ENCODE data around the gene SH3BP2. TPM values are rescaled to one million over a fixed set of nuclear protein-coding genes. Genes with fewer than 3 reads are reported as not detected.

The SH3BP2 gene
- total RNA-seq, 4 donors from 2014 or later, result 29.6 to 43.5 (median 36.7) TPM

DNA sequence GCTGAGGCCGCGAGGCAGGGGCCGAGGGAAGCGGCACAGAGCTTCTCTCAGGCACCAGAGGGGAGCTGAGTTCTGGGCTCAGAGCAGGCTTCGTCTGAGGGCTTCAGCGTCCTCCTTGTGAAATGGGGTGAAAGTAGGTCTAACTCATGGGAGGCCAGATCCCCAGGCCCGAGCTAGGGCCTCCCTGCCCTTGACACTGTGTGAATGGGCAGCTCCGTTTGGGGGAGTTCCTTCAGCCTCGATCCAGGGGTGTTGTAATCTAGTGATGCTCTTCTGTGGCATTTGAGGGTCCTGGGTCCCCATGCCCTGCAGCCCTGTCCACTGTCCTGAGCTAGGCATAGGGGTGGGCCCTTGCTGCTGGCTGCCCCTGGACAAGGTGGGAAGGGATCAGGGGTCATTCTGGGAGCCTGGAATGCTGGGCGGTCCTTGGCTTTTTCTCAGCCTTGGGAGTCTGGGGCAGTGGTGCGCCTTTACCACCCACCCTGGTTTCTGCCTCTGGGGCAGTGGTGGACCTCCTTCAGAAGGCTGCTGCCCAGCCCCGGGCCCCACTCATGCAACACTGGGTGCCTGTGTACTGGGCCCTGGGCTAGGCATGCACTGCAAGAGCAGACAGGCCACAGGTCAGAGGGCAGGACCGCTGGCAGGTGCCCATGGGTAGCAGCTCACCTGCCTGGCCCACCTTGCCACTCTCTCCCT lies 4.1 kb downstream of the SH3BP2 start:
- Histone ChIP-seq H3K4me3 (replicated peaks in 1 of 3) (no peak overlapping the region), H3K27ac (peak overlapping the region; percentile 10 to 81 (median 70)), H3K27me3 (no peaks in the 10 kb centered on the region), H3K4me1 (peaks cover 79 to 95% of the 10 kb centered on the region in 2 donors), H3K36me3 (no peaks in the 10 kb centered on the region), H3K9me3 (no peaks in the 10 kb centered on the region)
- no peak for DNase-seq
- intact Hi-C loops (cut with DNase I), result no loop called here
- TF ChIP-seq POLR2A (IDR thresholded peaks at IDR 0.05), result no peak
- TF ChIP-seq, protein P1, sequence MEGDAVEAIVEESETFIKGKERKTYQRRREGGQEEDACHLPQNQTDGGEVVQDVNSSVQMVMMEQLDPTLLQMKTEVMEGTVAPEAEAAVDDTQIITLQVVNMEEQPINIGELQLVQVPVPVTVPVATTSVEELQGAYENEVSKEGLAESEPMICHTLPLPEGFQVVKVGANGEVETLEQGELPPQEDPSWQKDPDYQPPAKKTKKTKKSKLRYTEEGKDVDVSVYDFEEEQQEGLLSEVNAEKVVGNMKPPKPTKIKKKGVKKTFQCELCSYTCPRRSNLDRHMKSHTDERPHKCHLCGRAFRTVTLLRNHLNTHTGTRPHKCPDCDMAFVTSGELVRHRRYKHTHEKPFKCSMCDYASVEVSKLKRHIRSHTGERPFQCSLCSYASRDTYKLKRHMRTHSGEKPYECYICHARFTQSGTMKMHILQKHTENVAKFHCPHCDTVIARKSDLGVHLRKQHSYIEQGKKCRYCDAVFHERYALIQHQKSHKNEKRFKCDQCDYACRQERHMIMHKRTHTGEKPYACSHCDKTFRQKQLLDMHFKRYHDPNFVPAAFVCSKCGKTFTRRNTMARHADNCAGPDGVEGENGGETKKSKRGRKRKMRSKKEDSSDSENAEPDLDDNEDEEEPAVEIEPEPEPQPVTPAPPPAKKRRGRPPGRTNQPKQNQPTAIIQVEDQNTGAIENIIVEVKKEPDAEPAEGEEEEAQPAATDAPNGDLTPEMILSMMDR (IDR thresholded peaks at IDR 0.05), result no peak
- WGBS, 2 donors, result 78% methylated on average over 12 of the region's 13 CpGs; no CpG with 5 or more reads in 1 of the 2 donors

DNA sequence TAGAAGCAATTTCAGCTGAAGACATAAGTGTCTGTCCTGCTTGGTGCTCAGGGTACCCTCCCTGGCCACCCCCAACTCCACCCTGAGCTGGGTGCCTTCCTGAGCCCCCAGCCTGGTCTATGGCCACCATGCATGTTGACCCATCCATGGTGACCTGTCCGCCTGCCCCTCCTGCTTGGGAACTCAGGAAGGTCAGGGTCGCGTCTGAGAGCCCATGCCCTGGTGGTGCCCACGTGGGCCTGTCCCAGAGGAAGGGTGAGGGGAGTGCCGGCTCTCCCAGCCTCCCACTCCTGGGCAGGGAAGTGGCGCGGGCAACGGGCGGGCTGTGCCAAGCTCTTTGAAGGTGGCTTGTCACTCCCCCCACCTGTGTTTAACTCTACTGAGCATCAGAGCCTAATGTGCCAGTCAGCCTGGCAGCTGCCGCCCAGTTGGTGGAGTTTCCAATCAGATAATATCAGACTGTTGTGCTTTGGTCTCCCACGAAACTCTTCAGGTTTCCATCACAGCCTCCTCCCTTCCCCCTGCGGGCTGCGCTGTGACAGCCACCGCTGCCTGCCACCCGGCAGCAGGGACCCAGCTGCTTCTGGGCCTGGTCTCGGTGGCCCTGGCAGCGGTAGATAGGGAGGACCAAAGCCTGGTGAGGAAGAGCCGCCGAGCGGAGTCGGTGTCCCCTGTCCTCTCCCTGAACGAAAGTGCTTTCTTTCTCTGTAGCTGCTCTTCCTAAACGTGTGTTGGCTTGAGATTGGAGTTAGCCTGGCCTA lies 4.8 kb downstream of the SH3BP2 start:
- TF ChIP-seq, protein P1 (IDR thresholded peaks at IDR 0.05), result no peak
- TF ChIP-seq POLR2A (IDR thresholded peaks at IDR 0.05), result no peak
- H3K4me3 ChIP-seq (replicated peaks in 1 of 3), result no peak overlapping the region
- H3K27ac ChIP-seq, result peak overlapping the region; percentile 11 to 81 (median 75)
- intact Hi-C loops (cut with DNase I), result no loop called here
- 57 to 75% methylated on average over 3 to 13 of the region's 23 CpGs for WGBS, 2 donors
- no peaks in the 10 kb centered on the region for H3K36me3 ChIP-seq
- H3K9me3 ChIP-seq, result no peaks in the 10 kb centered on the region
- H3K27me3 ChIP-seq, result no peaks in the 10 kb centered on the region
- peak; percentile 44 to 60 for DNase-seq
- H3K4me1 ChIP-seq, result peaks cover 79 to 89% of the 10 kb centered on the region in 2 donors

DNA sequence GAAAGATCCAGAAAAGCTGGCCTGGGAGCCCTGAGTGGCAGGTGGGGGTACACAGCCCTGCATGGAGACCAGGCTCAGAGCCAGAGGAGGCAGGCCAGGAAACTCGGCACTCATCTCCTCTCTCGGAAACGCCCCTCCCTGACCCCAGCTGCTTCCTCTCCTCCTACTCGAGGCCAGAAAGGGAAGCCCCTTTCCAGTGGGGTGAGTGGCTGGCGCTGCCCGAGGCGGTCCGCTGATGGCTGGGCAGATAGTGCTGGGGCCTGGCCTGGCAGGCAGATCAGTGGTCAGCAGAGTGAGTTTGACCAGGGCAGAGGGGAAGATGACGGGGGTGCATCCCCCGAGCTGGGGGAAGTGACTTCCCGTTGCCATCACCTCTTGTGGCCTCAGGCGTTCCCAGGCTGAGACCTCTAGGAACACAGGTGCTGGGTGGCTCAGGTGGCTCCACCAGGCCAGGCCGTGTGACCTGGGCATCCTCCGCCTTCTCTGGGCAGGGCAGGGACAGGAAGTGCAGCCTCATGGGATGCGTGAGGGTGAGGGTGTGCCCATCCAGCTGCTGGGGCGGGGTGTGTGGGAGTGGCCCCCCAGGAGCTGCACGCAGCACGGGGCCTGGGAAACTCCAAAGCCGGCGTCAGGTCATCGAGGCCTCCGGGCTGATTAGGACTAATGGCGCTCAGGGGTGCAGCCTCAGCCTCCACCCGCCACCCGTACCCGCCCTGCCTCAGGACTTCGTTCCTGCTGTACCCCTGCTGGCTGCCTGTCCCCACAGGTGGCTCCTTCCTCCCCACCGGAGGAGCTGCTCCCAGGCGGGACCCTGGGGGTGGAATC lies 5.7 kb downstream of the SH3BP2 start:
- TF ChIP-seq POLR2A (IDR thresholded peaks at IDR 0.05), result no peak
- TF ChIP-seq, protein P1 (IDR thresholded peaks at IDR 0.05), result no peak
- Histone ChIP-seq H3K36me3 (no peaks in the 10 kb centered on the region), H3K4me3 (replicated peaks in 1 of 3) (no peak overlapping the region), H3K4me1 (peaks cover 79 to 85% of the 10 kb centered on the region in 2 donors), H3K9me3 (no peaks in the 10 kb centered on the region), H3K27me3 (no peaks in the 10 kb centered on the region), H3K27ac (peak overlapping the region; percentile 11 to 81 (median 75))
- intact Hi-C loops (cut with DNase I), result no loop called here
- WGBS, 2 donors, result 31 to 68% methylated on average over 5 to 10 of the region's 29 CpGs
- peak; percentile 64 to 65 for DNase-seq

DNA sequence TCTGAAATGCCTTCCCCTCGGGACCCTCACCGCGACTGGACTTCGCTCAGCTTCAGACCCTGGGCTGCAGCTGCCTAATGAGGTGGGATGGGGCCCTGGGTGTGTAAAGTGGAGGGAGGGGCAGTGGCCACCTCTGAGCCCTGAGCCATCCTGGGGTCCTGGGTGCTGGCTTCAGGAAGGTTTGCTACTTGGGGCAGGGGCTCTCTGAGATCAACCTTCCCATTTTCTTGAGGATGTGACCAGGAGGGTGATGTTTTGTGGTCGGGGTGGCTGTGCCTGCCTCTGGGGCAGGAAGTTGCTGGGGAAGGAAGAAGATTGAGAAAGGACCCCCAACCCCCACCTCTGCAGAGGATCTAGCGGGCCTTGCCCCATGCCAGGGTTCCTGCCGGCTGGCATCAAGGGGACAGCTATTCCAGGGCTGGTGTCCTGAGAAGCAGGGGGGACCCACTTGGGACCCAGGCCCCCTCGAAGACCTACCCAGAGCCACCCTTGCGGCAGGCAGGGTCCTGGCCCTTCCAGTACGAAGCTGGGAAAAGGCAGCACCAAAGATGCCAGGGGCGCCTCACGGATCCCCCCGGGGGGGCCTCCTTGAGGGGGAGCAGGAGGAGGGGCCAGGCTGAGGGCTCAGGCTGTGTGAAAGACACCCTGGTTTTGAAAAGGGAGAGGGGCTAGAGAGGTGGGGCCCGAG lies 6.5 kb downstream of the SH3BP2 start:
- 69 to 79% methylated on average over 5 to 9 of the region's 14 CpGs for WGBS, 2 donors

More for the DNA sequence above, 6.5 kb downstream of the SH3BP2 start:
- Histone ChIP-seq H3K4me1 (peaks cover 74 to 83% of the 10 kb centered on the region in 2 donors), H3K4me3 (replicated peaks in 1 of 3) (no peak overlapping the region), H3K27ac (peak overlapping the region in 2 of 3 donors; percentile 75 to 81), H3K27me3 (no peaks in the 10 kb centered on the region), H3K9me3 (no peaks in the 10 kb centered on the region), H3K36me3 (no peaks in the 10 kb centered on the region)
- intact Hi-C loops (cut with DNase I), result no loop called here
- no peak for DNase-seq
- TF ChIP-seq, protein P1 (IDR thresholded peaks at IDR 0.05), result no peak
- no peak for TF ChIP-seq POLR2A (IDR thresholded peaks at IDR 0.05)
